Loucy (cell line): ENCODE measurements around the gene TUT4.

Experiments
- CTCF ChIP-seq: fragments of 200-600 bp; sonication (generic); conservative IDR thresholded peaks from 2 replicates; pipeline ENCODE4 v1.5.1; 2014; ENCODE audit warnings: mild to moderate bottlenecking, antibody characterized with exemption, low read length
- EZH2phosphoT487 ChIP-seq: fragments of 200-600 bp; IDR thresholded peaks from 2 replicates; pipeline ENCODE4 v1.6.1; 2018; ENCODE audit warnings: antibody characterized with exemption, mild to moderate bottlenecking, moderate library complexity, borderline replicate concordance

GRCh38 chr1:52597912-52598311, 45.0 kb upstream of the TUT4 start:
- TF ChIP-seq CTCF (no peak), EZH2phosphoT487 (no peak)
